HT-29 (cell line): ENCODE data around the gene TDRD12. TPM values are rescaled to one million over a fixed set of nuclear protein-coding genes. Genes with fewer than 3 reads are reported as not detected.
"Not testable (repeated sequence)": the region's sequence is repeated elsewhere in the genome, so short reads cannot be mapped to it uniquely, and the experiment has no call there.

Experiments used
- DNase-seq: peaks from one replicate; pipeline ENCODE4 v3.0.0-alpha.2; 2015; ENCODE audit warnings: low spot score
- total RNA-seq: library from RNA; depleted of rRNA; stranded (reverse); fragments of >200 nt; shearing (Covaris generic); gene quantifications from 2 replicates; pipeline ENCODE4 v1.2.3, GENCODE V29; 2014

Gene TDRD12
- total RNA-seq, 1 experiment from 2014 or later, result 0.03 TPM

DNA sequence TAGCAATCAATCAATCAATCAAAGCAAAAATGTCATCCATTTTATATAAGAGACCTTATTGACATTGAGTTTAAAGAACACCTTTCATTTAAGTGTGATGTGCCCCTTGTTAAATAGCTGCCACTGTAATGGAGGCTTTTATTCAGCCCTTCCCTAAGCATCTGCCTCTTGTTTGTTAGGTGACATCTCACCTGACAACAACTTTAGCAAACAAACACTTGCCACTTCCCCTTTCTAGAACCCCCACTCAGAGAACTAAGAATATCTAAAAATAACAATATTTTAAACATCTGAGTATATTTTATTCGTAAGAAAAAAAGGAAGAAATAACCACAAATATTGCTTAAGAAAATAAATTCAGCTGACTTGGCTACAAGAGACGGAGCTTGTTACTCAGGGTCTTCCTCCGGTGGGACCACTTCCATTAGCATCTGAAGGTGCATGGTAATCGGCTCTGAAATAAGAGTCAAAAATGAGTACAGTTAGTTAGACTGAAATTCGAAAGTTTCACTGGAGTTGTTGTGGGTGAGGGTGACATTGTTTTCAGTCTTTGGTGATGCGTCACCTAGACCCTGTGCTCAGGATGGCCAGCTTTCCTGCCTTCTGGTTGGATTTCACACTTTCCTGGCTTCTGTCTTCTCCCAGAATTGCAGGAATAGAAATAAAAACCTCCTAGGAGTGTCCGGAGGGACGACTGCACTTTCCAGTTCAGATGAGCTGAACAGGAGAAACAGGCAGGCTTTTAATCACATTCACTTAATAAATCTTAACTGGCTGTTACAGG is 110.9 kb downstream of the TDRD12 start:
- no peak for DNase-seq

- no peak for DNase-seq
These were observed 112.0 kb downstream of the TDRD12 start for GRCh38 chr19:32831611-32832010.

GRCh38 chr19:32832094-32832493 is 112.5 kb downstream of the TDRD12 start:
- not testable (repeated sequence) for DNase-seq

DNA sequence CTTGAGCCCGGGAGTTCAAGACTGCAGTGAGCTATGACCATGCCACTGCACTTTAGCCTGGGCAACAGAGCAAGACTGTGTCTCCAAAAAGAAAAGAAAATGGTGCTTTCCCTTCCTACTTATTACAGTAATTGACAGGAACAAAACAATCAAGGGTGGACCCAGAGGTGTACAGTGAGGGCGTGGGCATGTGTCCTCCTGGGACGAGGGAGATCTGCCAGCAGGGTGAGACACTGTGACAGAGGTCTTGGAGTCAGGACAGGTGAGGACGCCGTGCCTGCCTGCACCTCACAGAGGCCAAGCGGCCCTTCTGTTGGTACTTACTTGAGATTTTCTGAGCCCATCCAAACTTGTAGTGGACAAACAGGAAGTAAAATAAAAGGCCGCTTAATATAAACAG is 113.3 kb downstream of the TDRD12 start:
- DNase-seq, result not testable (repeated sequence)

GRCh38 chr19:32833388-32833787 is 113.8 kb downstream of the TDRD12 start:
- not testable (repeated sequence) for DNase-seq

DNA sequence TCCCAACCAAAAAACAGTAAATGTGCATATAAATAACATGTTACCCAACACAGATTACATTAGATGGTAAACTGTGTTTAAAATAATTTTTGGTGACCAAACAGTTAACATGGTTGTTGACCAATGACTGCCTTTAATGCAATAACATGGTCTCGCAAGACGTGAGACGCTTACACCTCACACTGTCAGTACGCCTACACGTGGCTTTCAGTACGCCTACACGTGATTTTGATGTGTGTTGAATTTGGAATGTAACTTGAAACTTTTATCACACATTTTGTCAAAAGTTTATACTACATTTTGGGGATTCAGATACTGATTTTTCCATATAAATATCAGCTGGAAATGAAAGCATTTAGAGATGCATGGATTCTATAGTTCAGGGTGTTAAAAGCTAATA is 118.0 kb downstream of the TDRD12 start:
- DNase-seq, result no peak

- no peak for DNase-seq
These were observed 122.5 kb downstream of the TDRD12 start for GRCh38 chr19:32842061-32842460.

DNA sequence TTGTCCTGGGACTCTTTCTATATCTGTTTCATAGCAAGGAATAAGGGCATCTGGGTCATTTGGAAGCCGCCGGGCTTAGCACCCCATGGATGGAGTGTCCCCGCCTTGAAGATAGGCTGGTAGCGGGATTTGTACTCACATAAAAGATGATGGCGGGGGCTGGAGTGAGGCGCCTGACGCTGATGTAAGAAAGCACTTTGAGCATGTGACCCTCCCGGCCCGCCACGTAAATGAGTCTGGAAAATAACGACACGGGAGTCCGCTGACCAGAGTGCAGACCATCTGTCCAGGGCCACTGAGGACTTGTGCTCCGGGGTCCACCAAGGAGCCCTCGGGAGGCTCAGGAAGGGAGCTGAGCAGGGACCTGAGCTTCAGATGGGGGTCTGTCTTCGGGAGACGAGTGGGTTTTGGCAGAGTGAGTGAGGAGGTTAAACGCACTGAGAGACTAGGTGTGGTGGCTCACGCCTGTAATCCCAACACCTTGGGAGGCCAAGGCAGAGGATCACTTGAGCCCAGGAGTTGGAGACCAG is 124.2 kb downstream of the TDRD12 start:
- no peak for DNase-seq

DNA sequence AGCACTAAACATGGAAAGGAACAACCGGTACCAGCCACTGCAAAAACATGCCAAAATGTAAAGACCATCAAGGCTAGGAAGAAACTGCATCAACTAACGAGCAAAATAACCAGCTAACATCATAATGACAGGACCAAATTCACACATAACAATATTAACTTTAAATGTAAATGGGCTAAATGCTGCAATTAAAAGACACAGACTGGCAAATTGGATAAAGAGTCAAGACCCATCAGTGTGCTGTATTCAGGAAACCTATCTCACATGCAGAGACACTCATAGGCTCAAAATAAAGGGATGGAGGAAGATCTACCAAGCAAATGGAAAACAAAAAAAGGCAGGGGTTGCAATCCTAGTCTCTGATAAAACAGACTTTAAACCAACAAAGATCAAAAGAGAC is 128.5 kb downstream of the TDRD12 start:
- DNase-seq, result not testable (repeated sequence)

DNA sequence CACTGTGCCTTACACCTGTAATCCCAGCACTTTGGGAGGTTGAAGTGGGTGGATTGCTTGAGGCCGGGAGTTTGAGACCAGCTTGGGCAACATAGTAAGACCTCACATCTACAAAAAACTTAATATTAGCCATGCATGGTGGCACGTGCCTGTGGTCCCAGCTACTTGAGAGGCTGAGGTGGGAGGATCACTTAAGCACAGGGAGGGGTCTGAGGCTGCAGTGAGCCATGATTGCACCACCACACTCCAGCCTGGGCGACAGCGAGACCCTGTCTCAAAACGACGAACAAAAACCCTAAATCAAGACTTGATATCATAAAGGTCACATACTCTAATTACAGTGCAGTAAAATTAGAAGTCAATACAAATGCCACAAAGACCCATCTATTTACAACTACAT is 132.6 kb downstream of the TDRD12 start:
- no peak for DNase-seq

DNA sequence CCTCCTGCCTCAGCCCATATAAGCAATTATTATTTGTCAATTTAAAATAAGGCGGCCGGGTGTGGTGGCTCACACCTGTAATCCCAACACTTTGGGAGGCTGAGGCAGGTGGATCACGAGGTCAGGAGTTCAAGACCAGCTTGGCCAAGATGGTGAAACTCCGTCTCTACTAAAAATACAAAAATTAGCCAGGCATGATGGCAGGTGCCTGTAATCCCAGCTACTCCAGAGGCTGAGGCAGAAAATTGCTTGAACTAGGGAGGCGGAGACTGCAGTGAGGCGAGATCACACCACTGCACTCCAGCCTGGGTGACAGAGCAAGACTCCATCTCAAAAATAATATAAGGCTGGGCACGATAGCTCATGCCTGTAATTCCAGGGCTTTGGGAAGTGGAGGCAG is 137.3 kb downstream of the TDRD12 start:
- not testable (repeated sequence) for DNase-seq

DNA sequence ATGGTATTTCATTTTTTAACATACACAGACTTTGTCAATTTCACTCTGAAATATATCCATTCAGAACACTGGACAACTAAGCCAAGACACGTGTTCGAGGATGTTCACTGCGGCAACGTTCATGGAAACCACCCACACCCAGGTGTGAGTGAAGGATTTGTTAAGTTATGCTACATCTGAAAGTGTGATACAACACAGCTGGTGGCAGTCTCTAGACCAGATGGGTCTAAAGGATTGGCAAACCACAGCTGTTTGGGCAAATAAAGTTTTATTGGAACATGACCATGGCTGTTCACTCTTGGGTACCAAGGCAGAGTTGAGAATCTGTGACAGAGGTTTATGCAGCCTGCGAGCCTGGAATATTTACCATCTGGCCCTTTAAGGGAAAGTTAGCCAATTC is 138.0 kb downstream of the TDRD12 start:
- DNase-seq, result no peak

DNA sequence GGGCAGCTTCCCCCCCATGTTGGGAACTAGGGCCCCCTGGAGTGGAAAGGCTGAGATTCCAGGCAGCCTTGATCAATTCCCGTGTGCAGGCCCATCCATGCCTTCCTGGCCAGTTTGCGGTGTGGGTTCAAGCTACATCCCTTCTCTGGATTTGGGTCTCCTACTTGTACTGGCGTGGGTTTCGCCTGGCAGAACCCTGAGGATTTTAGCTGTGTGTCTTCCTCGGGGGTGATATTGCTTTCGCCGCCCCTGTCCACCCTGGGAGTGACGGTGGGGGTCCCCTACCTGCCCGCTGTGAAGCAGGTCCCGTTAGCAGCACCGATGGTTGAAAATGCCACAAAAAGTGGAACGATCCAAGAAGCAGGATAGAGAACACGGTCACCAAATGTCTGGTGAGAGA is 138.6 kb downstream of the TDRD12 start:
- DNase-seq, result no peak

- DNase-seq, result no peak
These were observed 139.0 kb downstream of the TDRD12 start for GRCh38 chr19:32858559-32858958.

DNA sequence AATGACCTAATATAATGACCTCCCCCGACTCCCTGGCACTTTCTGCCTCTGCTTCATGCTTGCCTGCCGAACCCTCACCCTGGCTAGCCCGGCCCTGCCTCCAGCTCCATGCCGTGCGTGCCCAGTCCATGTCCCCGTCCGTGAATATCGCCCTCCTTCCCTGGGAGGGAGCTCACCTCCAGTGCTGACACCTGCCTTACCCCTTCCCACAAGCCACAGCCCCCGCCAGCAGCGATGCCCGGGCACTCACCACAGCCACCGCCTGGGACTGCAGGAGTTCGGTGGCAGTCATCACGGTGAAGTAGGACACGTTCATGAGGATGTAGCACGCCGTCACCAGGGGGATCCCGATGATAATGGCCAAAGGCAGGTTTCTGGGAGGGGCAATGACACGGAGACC is 140.0 kb downstream of the TDRD12 start:
- DNase-seq, result no peak

GRCh38 chr19:32861596-32861995 is 142.0 kb downstream of the TDRD12 start:
- DNase-seq, result no peak

DNA sequence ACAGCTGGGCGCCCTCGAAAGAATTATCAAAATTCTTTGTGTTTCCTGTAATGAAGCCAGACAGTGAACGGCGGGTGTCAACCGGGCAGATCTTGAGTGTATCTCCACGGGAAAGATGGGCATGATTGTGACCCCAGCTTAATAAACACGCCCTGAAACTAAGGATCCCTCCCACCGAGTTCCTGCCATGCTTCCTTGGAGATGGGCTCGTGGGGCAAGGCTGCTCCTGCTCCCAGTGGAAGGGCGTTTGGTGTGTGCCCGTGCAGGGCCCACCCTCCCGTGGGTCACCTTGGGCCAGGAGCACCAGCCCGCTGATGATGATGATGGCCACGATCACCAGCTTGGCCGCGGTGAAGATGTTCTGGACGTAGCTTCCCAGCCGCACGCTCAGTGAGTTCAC is 142.6 kb downstream of the TDRD12 start:
- DNase-seq, result no peak

DNA sequence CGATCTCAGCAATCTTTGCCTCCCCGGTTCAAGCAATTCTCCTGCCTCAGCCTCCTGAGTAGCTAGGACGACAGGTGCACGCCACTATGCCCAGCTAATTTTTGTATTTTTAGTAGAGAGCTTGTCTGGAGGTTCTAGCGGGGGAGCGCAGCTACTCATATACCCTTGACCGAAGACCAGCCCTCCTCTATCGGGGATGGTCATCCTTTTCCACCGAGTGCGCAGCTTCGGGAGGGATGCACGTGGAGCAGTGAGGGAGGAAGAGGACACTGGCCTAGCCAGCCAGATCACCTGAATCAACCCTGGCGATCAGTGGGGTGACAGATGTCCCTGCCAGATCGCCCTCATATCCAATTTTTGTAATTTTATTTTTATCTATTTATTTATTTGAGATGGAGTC is 143.2 kb downstream of the TDRD12 start:
- DNase-seq, result no peak

GRCh38 chr19:32863301-32863700 is 143.7 kb downstream of the TDRD12 start:
- DNase-seq, result no peak

DNA sequence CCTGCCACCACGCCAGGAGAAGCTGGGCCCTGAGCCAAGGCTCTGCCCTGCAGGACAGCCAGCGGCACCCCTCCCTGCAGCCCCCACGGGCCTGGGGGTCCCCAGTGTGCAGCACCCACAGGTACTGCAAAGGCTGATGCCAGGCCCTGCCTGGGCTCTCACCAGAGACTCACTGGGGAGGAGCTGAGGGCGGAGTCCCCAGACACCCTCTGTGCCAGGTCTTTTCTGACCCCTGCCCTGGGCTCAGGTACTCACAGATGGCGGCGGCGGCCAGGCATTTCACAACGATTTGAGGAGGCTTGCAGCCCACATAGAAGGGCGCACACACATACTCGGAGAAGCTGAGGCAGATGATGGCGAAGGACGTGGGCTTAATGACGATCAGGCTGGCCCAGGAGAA is 144.3 kb downstream of the TDRD12 start:
- DNase-seq, result no peak

- DNase-seq, result no peak
These were observed 144.9 kb downstream of the TDRD12 start for GRCh38 chr19:32864318-32865007.

DNA sequence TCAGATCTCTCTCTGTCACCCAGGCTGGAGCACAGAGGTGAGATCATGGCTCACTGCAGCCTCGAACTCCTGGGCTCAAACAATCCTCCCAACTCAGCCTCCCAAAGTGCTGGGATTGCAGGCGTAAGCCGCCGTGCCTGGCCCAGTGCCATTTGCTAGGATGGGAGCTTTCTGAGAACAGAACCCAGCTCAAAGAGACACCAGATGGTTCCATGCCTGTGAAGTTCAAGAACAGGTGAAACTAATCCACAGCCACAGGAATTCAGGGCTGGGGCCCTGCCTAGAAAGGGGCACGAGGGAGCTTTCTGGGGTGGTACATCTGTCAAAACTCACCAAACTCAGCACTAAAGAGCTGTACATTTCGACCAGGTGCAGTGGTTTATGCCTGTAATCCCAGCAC is 145.8 kb downstream of the TDRD12 start:
- no peak for DNase-seq

DNA sequence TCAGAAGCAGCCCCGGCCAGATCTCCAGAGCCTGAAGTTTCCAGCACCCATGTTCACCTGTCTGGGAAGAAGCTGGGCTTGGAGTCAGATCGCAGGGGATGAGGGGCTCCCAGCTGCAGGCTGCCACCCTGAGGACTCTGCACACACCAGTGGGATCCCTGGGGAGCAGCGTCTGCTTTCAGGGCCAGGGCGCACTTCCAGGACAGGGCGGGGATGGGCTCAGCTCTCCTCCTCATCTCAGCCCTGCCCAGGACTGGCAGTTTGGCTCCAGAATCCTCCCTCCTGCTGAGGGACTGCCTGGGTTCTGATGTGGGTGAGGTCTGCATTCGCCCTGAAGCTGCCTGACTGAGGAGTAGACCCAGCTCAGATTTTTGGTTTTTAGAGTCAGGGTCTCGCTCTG is 146.5 kb downstream of the TDRD12 start:
- no peak for DNase-seq
